HG03045 (cell line): ENCODE data around the gene SAMD5.
"Not testable (repeated sequence)": the region's sequence is repeated elsewhere in the genome, so short reads cannot be mapped to it uniquely, and the experiment has no call there.

ENCODE experiments used
- ATAC-seq: cut with Tn5 transposase; IDR thresholded peaks from one replicate; pipeline ENCODE4 v1.9.1; 2021; ENCODE audit warnings: mild to moderate bottlenecking, moderate library complexity; ENCODE audit not compliant: unreplicated experiment

Gene SAMD5

DNA sequence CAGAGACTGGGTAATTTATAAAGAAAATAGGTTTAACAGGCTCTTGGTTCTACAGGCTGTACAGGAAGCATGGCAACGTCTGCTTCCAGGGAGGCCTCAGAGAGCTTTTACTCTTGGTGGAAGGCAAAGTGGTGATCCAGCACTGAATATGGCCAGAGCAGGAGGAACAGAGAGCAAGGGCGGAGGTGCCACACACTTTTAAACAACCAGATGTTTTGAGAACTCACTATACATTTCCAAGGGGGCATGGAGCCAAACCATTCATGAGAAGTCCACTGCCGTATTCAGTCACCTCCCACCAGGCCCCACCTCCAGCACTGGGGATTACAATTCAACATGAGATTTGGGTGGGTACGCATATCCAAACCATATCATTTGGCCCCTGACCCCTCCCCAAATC, 18.7 kb downstream of the SAMD5 start:
- ATAC-seq: no peak

DNA sequence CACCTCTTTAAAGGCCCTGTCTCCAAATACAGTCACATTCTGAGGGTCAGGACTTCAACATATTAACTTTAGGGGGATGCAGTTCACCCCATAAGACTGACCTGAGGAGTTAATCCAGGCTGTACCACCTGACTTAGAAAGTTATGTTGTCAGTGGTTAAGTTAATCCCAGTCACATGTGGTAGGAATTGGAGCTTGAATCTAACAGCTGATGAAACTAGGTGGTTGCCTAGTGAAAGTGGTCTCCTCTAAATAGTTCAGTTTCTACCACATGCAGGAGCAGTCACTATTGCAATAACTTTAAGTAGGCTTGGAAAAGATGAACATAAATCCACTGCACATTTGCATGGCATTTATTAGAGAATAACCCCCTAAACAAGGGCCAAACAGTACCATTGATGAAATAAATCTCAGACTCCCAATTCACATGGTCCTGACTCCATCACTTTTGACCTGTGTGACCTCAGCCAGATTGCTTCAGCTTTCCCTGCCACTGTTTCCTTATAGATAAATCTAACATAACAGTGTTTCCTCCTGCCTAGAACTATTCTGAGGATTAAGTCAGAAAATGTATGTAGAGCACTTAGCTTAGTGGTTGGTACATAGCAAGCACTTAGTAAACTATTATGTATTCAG, 20.1 kb downstream of the SAMD5 start:
- ATAC-seq: no peak

DNA sequence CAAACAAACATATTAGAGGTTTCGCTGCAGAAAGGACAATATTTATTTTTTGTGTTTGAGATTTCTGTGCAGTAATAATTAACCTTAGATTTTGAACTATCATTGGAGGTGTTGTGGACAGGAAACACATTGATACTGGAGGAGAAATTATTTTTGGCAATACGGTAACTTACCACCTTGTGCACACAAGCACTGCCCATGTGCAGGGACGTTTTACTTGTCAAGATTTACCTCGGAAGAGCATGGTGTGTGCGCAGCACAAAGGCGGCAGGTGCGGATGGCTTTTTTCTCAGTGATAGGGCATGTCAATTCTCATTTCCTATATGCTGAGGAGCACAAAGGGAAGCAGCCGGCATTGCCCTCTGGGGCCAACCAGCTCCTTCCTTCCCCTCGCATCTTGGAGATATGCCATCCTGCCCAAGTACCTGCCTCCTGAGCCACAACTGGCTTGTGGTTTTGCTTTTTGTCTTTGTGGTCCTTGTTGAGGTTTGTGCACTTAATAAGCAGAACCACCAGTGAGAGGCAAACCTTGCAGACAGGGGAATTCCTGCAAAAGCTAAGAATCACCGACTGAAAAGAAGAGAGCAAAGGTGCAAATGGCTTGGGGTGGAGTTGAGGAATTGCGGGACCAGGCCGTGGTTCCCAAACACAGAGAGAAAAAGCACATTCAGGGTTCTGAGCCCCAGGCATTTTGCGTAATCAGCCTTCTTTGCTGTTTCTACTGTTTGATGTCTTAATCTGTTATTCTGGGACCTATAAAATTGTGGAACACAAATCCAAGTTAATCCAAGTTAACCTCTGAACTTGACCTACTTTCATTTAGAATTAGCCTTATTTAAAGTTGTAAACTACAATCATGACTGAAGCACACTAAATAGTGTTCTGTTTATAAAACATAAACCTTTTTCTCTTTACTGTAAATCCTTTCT, 21.9 kb downstream of the SAMD5 start:
- ATAC-seq: no peak

DNA sequence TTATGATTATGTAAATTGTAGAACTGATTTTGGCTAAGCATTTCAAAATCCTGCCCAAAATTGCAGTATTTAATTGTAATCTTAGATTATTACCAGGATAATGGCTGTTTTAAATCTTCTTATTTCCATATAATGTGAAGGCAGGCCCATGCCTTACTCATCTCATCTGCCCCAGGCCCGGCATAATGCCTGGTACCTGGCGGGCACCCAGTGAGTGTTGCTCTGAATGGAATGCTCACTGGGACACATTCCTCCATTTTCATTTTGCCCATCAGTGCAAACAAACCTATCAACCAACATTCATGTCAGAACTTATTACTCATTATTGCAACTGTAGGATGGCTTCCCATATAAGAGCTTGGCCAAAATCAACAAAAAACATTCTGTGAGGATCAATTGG, 22.8 kb downstream of the SAMD5 start:
- no peak for ATAC-seq

DNA sequence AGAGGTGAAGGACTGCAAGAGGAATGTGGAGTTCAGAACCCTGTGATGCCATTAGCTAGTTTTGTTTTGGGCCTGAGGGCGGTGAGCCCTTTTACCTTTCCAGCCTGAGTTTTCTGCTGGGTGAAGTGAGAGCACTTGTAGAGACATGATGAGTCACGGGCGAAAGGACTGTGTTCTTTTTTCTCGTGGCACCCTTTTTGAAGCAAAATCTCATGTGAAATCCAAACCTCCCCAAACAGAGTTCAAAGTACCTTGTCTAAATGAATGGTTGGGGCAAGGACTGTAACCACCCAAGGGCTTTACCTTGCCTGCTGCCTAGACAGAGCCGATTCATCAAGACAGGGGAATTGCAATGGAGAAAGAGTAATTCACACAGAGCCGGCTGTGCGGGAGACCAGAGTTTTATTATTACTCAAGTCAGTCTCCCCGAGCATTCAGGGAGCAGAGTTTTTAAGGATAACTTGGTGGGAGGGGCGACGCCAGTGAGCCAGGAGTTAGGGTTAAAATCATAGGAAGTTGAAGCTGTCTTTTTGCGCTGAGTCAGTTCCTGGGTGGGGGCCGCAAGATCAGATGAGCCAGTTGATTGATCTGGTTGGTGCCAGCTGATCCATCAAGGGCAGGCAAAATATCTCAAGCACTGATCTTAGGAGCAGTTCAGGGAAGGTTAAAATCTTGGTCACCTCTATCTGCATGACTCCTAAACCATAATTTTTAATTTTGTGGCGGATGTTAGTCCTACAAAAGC, 25.8 kb downstream of the SAMD5 start:
- no peak for ATAC-seq

DNA sequence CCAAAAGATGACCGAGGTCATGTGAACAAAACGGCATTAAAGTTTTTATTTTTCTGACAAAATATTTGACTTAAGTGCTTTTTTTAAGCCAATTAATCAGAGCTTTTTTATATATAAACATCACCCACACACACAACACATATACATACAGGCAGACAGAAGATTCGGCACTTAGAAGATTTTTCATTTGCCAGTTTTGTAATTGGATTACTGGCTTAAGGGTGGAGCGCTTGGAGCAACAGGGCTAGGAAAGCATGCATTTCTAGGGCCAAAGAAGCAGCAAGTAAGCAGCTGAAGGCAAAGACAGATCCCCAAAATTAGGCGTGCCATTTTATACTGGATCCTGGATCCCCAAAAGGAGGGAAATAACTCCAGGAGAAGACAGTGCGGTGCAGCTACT, 30.3 kb downstream of the SAMD5 start:
- no peak for ATAC-seq

DNA sequence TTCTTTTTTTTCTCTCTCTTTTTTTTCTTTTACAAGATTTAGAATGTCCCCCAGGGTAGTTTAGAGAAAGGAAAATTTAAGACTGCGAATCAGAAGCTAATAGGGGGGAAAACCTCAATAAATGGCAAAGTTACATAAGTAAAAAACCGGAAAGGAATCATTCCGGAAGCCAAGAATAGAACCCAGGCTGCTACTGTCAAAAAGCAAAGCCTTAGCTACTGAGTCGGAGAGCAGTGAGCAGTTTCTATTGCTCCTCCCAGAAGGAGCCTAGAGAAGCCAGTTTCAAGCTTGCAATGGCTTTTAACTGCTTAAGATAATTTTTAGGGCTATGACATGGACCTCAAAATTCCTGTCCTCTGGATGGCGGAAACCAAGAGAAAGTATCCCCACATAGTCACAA, 31.6 kb downstream of the SAMD5 start:
- ATAC-seq: no peak

DNA sequence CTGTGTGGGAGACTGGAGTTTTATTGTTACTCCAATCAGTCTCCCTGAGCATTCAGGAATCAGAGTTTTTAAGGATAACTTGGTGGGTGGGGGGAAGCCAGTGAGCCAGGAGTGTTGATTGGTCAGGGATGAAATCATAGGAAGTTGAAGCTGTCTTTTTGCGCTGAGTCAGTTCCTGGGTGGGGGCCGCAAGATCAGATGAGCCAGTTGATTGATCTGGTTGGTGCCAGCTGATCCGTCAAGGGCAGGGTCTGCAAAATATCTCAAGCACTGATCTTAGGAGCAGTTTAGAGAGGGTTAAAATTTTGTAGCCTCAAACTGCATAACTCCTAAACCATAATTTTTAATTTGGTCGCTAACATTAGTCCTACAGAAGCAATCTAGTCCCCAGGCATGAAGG, 33.9 kb downstream of the SAMD5 start:
- not testable (repeated sequence) for ATAC-seq

DNA sequence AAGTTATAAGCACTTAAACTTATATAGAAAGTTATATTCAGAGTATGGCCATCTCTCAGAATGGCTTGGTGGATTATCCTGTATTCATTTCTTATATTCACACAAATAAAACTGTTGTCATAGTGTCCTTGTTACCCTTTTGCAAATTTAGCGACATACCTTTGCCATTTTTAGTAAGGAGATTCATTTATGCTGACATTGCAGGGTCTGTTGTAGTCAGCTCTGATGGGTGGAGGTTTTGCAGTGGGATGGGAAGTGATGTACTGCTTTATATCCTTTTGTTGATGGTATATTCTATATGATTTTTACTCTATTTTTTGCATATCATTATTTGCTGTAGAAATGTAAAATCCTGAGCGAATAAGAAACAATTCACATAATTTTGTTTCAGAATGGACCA, 35.9 kb downstream of the SAMD5 start:
- no peak for ATAC-seq

DNA sequence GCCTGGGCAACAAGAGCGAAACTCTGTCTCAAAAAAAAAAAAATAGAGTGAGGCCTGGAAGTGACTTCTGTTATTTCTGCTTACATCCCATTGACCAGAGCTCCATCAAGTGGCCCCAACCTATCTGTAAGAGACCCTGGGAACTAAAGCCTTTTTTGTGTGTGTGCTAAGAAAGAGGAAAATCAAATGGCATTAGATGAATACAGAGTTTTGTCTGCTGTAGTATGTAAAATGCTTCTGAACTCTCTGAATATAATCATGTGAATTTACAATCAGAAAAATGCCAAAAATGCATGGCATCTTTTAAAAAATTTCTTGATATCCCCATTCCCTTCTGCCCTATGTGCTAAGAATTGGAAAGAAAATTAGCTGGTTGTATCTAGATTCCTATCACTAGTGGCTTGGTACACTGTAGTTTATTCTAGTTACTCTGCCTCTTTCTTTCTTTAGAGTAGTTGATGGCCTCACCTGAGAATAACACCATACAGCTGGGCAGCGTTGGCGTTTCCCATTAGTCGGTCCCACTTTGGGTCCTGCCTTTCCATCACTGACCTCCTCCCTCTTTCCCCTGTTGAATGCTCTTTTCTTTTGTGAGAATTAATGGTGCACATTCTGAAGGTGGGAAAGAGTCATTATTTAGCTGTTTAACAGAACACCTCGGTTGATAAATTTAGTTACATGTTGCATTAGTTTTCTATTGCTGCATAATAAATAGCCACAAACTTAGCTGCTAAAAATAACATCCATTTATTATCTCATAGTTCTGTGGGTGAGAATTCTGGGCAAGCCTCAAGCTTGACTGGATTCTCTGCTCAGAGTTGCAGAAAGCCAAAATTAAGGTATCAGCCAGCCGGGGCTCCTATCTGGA, 38.2 kb downstream of the SAMD5 start:
- ATAC-seq: no peak

DNA sequence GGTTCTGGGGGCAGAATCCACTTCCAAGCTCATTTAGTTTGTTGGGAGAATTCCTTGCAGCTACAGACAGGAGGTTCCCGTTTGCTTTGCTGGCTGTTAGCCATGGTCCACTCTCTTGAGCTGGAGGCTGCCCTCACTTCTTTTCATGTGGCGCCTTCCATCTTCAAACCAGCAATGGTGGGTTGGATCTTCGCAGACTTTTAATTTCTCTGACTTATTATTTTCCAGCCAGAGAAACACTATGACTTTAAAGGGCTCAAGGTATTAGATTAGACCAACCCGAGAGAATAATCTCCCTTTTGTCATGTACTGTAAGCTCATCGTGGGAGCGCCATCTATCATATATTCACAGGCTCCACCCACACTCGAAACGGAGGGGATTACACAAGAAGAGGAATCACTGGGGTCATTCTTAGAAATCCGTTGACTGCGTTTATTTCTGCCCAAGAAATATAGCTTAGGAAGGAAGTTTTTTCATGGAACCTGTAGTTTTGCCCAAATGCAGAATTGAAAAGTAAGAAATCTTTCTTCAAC, 38.9 kb downstream of the SAMD5 start:
- ATAC-seq: no peak

DNA sequence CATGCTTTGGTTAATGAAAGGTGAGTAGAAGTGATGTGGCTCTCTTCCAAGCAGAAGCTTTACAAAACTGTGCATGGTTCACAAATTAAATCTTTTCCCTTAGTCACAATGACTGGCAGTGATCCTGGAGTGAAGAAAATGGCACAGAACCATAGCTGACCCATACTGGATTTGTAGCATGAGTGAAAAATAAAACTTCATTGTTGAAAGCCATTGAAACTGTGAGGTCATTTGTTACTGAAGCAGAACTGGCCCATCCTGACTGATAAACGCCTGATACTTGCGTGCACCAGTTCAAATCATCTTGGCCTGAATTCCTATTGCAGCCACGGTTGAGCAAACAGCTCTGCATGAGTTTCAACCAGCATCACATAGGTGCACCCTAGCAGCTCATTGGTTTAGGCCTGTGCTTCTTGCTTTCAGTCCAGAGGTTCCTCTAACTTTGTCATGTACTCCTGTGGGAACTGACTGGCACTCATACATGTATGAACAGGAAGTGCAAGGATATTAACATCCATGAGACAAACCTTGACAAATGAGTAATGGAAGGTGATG, 40.5 kb downstream of the SAMD5 start:
- ATAC-seq: no peak

DNA sequence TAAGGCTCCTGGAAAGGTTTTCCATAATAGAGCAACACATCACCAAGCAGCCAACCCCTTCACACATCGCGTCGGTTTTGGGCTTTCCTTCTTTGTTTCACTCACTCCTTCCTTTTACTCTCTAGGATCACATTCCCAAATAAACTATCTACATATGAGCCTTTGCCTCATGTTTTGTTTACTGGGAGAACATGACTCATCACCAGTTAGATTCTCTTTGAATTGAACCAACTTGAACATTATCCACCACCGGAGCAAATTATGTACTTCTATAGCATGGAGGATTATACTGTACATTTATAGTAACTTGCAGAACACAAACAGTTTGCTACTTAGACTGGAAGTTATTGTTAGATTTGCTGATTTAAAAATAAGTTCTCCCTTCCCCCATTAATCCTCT, 41.0 kb downstream of the SAMD5 start:
- ATAC-seq: no peak

DNA sequence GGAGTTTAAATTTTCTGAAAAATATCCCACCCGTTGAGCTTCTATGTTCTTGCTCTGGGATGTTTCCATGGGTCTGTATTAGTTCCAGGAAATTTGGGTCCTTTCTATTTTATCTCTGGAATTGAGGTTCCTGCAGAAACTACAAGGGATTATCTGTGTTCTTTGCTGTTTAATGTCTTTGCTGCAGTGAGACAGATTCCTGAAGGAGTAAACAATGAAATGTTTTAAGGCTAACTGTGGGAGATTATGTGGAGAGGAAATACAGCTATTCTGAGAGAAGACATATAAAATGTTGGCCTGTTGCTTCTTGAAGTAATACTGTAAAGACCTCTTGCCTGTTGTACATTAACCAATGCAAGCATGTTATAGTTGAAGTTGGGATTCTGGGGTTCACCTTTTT, 43.5 kb downstream of the SAMD5 start:
- ATAC-seq: no peak

DNA sequence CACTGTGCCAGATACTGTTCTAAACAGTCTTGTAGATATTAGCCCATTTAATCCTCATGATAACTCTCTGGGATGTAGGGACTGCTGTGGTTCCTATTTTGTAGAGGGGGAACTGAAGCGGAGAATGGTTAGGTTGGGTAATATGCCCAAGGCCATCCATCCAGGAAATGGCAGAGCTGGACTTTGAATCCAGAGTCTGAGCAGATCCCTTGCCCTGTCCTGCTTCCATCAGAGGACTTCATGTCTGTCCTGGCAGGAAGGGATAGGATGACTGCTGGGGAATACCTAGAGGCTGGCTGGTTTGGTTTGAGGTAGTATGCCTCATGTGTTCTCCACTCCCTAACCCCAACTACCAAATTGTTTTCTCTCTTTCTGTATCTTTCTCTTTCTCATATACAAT, 44.6 kb downstream of the SAMD5 start:
- no peak for ATAC-seq

DNA sequence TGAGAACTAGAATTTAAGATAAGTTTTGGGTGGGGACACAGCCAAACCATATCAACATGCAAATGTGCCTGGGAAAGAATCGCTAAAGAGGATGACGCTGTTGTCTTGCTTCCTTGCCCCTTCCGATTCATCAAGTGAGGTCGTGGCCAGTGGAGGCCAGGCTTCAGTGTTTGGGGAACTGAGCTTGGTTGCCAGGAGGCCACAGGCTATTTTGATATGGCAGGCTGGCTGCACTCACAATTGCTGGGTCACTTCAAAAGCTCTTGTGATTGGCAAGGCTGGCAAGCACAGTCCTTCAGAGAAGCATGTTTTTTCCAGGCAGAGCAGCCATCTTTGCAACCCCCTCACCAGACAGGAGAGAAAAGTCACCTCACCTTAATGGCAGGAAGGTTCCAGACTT, 45.8 kb downstream of the SAMD5 start:
- no peak for ATAC-seq

DNA sequence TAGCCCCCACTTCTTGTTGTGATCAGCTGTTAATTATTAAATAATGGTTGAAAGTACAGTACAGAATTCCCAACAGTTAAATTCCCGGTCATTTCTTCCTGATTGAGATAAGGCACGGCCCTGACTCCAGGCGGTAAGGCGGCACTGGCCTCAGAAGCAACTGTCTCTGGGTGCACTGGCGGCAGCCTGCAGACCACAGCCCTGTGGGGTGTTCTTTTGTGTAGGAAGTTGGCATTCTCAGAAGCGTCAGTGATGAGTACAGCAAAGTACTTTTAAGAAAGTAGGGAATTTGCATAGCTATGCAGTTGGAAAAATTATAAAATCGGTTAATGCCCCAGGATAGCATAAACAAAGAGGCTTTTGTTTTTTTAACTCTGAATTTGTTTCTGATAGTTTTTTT, 50.5 kb downstream of the SAMD5 start:
- ATAC-seq: no peak

DNA sequence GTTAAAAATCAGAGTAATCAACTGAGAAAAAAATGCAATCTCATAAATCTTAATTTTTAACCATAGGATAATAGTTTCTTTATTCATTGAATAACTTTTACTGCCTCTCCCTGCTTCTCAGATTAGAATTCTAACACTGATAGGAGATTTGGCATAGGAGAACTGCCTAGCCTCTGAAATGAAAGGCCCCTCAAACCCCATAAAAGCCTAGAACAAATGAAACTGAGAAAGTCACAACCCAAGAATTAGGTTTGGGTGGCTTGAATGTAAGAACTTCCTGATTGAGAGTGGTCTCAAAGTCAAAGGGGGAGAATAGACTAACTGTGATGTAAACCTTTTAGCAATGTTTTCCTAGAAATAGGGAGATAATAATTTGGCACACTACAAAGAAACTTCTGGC, 52.2 kb downstream of the SAMD5 start:
- no peak for ATAC-seq

DNA sequence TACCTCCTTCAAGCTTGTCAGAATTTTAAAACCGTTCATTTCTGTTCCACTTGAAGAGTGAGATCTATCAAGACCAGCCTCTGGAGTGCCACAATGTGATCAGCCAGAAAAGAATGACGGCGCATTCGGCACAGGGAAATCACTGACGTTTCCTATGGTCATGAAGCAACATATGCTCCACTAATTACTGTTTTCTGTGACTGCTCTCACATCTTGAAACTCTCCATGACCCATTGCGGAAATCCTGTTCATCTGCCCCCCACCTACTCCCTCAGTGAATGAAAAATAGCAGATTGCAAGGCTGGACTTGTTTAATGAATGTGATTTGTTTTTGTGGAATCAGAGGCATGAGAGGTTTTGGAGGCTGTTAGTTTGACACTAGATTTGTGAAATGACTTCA, 53.2 kb downstream of the SAMD5 start:
- no peak for ATAC-seq

DNA sequence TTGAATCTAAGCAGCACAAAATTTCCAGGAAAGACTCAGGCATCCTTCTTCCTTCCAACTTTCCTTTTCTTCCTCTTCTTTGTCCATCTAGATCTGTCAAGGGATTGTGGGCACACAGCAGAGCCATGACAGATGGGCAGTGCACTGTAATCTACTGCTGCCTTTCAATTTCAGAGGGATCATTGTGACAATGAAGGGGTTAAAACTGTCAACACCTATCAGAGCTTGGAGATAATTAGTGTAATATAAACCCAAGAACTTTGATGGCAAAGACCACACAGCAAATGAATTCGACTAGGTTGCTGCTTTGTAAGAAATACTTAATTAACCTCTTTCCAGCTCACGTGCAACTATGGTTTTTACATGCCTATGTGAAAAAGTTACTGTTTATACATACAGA, 55.0 kb downstream of the SAMD5 start:
- ATAC-seq: no peak
